Ishikawa (cell line): ENCODE measurements around the gene RPP21.

ENCODE experiments used
- CEBPB ChIP-seq: IDR thresholded peaks from 2 replicates; pipeline ENCODE4 v1.6.1; 2012
- CREB1 ChIP-seq: IDR thresholded peaks from 2 replicates; pipeline ENCODE4 v1.6.1; 2012; ENCODE audit warnings: low read depth
- EGR1 ChIP-seq: IDR thresholded peaks from 2 replicates; pipeline ENCODE4 v1.6.1; 2012
- EP300 ChIP-seq: IDR thresholded peaks from 2 replicates; pipeline ENCODE4 v1.6.1; 2012; ENCODE audit warnings: borderline replicate concordance
- FOXM1 ChIP-seq: IDR thresholded peaks from 2 replicates; pipeline ENCODE4 v1.6.1; 2012; ENCODE audit warnings: low read depth, borderline replicate concordance
- NFIC ChIP-seq: IDR thresholded peaks from 2 replicates; pipeline ENCODE4 v1.6.1; 2012
- RAD21 ChIP-seq: IDR thresholded peaks from 2 replicates; pipeline ENCODE4 v1.6.1; 2012; ENCODE audit warnings: low read depth
- TAF1 ChIP-seq: IDR thresholded peaks from 2 replicates; pipeline ENCODE4 v1.6.1; 2012; ENCODE audit warnings: low read depth, mild to moderate bottlenecking
- TCF12 ChIP-seq: IDR thresholded peaks from 2 replicates; pipeline ENCODE4 v1.6.1; 2012; ENCODE audit warnings: low read depth
- TEAD4 ChIP-seq: IDR thresholded peaks from 2 replicates; pipeline ENCODE4 v1.6.1; 2012
- YY1 ChIP-seq: IDR thresholded peaks from 2 replicates; pipeline ENCODE4 v1.6.1; 2012; ENCODE audit warnings: low read depth
- ZBTB7A ChIP-seq: IDR thresholded peaks from 2 replicates; pipeline ENCODE4 v1.6.1; 2012; ENCODE audit warnings: low read depth
- TF ChIP-seq, protein P1 (sequence below): IDR thresholded peaks from 2 replicates; pipeline ENCODE4 v1.6.1; 2012
- TF ChIP-seq, protein P2 (sequence below): IDR thresholded peaks from 2 replicates; pipeline ENCODE4 v1.6.1; 2012; ENCODE audit warnings: low read depth, mild to moderate bottlenecking
- TF ChIP-seq, protein P3 (sequence below): IDR thresholded peaks from 2 replicates; pipeline ENCODE4 v1.6.1; 2012

Gene RPP21

DNA sequence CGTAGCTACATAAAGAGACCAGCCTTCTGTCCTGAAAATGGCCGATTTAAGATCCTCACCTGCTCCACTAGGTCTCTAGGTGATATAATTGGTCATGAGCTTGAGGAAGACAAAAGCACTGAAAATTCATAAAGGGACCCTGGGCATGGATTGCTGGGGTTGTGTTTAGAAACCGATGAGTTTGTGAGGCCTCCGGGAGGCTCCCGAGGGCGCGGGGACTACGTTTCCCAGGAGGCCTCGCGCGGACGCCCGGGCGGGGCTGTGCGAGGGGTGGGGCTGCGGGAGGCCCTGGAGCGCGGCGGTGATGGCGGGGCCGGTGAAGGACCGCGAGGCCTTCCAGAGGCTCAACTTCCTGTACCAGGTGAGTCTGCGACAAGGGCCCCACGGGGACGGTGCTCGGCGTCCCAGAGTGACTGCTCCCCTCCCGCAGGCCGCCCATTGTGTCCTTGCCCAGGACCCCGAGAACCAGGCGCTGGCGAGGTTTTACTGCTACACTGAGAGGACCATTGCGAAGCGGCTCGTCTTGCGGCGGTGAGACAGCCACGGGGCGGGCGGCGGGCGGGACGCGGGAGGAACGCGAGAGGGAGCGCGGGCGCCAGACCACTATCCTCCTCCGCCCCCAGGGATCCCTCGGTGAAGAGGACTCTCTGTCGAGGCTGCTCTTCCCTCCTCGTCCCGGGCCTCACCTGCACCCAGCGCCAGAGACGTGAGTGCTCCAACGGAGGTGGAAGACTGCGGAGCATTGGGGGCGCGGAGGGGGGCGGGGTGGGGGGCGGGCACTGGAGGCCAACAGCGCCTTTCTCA, at the start of gene RPP21:
Gene RPP21, plus strand, starts transcription at position 289 of the 804 bp plus-strand sequence. Its CDS starts 16 bp downstream, at position 305.
- 0 out of 2 replicates have a peak, but pooled peaks have one; percentile 20 for TF ChIP-seq ZBTB7A
- no peak for TF ChIP-seq RAD21
- TF ChIP-seq EGR1 = no peak
- TF ChIP-seq TCF12 = peak; percentile 50; the same call in 1 of the 2 replicates
- TF ChIP-seq, protein P1, sequence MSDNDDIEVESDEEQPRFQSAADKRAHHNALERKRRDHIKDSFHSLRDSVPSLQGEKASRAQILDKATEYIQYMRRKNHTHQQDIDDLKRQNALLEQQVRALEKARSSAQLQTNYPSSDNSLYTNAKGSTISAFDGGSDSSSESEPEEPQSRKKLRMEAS = peak; percentile 71
- peak; percentile 95 for TF ChIP-seq TAF1
- TF ChIP-seq FOXM1 = no peak
- peak; percentile 88 for TF ChIP-seq YY1

DNA sequence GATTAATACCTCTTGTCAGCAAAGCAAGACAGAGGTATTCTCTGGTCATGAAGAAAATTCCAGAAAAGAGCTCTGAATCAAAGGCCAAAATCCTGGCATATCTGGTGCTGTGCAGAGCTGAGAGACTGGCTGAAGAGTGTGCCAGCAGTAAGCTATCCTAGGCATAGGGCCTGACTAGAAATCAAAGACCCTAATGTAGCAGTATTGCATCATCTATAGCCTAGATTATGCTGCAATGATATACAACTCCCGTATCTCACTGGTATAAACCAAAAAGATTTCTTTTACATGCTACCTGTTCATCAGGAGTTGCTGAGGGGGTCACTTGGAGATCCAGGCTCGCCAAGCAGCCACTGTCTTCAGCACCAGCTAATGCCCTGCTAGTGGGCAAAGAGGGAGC, 49.1 kb upstream of the RPP21 start:
- no peak for TF ChIP-seq TEAD4
- TF ChIP-seq ZBTB7A = no peak
- no peak for TF ChIP-seq NFIC
- TF ChIP-seq, protein P2, sequence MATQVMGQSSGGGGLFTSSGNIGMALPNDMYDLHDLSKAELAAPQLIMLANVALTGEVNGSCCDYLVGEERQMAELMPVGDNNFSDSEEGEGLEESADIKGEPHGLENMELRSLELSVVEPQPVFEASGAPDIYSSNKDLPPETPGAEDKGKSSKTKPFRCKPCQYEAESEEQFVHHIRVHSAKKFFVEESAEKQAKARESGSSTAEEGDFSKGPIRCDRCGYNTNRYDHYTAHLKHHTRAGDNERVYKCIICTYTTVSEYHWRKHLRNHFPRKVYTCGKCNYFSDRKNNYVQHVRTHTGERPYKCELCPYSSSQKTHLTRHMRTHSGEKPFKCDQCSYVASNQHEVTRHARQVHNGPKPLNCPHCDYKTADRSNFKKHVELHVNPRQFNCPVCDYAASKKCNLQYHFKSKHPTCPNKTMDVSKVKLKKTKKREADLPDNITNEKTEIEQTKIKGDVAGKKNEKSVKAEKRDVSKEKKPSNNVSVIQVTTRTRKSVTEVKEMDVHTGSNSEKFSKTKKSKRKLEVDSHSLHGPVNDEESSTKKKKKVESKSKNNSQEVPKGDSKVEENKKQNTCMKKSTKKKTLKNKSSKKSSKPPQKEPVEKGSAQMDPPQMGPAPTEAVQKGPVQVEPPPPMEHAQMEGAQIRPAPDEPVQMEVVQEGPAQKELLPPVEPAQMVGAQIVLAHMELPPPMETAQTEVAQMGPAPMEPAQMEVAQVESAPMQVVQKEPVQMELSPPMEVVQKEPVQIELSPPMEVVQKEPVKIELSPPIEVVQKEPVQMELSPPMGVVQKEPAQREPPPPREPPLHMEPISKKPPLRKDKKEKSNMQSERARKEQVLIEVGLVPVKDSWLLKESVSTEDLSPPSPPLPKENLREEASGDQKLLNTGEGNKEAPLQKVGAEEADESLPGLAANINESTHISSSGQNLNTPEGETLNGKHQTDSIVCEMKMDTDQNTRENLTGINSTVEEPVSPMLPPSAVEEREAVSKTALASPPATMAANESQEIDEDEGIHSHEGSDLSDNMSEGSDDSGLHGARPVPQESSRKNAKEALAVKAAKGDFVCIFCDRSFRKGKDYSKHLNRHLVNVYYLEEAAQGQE = no peak
- TF ChIP-seq, protein P1 = no peak
- no peak for TF ChIP-seq TAF1
- no peak for TF ChIP-seq RAD21
- TF ChIP-seq CEBPB = no peak
- no peak for TF ChIP-seq FOXM1
- no peak for TF ChIP-seq TCF12
- no peak for TF ChIP-seq EP300
- no peak for TF ChIP-seq CREB1
- TF ChIP-seq, protein P3, sequence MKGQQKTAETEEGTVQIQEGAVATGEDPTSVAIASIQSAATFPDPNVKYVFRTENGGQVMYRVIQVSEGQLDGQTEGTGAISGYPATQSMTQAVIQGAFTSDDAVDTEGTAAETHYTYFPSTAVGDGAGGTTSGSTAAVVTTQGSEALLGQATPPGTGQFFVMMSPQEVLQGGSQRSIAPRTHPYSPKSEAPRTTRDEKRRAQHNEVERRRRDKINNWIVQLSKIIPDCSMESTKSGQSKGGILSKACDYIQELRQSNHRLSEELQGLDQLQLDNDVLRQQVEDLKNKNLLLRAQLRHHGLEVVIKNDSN = no peak
- TF ChIP-seq YY1 = no peak

DNA sequence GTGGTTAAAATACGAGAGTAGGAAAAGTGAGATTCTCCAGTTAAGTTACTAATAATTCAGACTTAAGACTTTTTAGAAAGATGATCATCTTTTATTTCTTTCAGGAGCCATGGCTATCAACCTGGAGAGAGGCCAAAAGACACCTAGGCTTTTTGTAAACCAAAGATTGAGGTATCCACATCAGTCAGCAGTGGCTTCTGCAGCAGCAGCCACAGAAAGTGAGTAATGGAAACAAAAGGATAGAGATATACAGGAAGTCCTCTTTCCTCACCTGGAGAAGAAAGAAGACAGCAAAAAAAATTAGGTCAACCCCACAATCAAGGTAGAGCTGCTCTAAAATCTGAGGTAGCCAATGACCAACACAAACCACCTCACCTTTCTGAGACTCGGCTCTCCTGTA, 41.0 kb upstream of the RPP21 start:
- TF ChIP-seq YY1 = no peak

DNA sequence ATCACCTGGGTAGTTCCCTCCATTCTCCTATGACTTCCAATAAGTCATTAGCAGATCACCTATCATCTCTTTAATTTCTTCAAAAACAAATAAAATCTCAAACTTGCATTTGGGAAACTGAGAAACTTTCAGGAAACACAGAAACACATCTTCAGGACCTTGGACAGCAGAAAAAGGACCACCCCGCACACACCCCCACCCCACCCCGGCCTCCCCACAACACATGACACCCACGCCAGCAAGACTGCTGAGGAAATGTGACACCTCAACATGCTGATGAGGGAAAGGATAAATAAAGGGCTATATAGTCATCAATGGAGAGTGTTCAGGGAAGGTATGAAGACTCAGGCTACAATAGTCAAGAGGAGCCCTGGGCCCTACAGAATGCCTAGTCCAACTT, 33.9 kb upstream of the RPP21 start:
- TF ChIP-seq, protein P2 = peak; percentile 77
- no peak for TF ChIP-seq NFIC

DNA sequence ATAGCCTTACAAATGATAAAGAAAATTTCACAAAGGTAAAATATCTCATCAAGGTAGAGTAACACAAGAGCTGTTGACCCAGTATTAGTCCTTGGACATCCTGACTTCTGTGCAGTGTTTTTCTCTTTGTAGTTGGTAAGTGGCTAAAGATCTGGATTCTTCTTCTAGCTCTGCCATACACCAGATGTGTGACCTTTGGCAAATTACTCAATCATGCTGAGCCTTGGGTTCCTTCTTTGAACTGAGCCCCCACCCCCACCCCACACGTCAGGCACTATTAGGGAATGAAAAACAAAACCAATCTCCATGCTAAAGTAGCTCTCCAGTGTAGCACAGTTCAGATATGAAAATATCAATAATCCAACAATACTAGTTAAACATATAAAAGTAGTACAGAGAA, 33.3 kb upstream of the RPP21 start:
- TF ChIP-seq EP300 (no peak), ZBTB7A (no peak), TCF12 (no peak), FOXM1 (no peak), NFIC (no peak), YY1 (no peak), TAF1 (no peak), CEBPB (no peak), RAD21 (no peak), EGR1 (no peak)
- TF ChIP-seq, protein P3 = no peak
- TF ChIP-seq, protein P1 = no peak

DNA sequence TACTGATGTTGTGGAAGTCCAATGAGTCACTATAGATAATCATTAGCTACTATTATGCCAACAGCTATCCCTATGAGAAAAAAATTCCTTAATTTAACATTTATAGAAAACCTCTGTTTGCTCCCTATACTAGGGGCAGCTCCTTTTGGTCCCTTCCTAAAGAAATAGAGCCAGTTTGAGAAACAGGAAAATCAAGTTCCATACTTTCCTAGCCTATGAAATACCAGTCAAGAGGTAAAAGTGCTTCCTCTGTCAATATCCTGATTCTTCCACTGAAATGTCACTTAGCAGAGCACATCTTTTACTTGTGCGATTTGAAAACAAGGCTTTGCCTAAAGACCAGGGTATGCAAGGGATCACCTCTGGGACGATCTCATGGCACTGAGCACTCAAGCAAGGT, 32.7 kb upstream of the RPP21 start:
- TF ChIP-seq, protein P3 = no peak
- TF ChIP-seq EP300 = no peak
- TF ChIP-seq TCF12 = no peak
- no peak for TF ChIP-seq FOXM1
- no peak for TF ChIP-seq NFIC
- TF ChIP-seq, protein P2 = no peak
- TF ChIP-seq YY1 = no peak
- TF ChIP-seq TAF1 = no peak
- no peak for TF ChIP-seq CEBPB
- no peak for TF ChIP-seq EGR1
- TF ChIP-seq CREB1 = no peak
- TF ChIP-seq ZBTB7A = no peak
- no peak for TF ChIP-seq RAD21
- TF ChIP-seq, protein P1 = no peak
- TF ChIP-seq TEAD4 = no peak
